ENCODE measurements around the gene POLR1D.

DNA sequence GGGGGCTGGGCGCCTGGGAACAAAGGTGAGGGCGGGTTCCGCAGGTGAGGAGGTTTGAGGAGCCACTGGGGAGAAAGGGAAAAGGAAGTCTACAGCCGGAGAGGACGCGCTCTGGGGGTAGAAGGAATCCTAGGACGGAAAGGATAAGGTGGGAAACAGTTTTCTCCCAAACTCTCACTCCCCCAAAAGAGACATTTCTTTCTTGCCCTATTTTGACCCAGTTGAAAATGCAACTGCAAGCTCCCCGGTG, 651 bp upstream of the POLR1D start:
- TF ChIP-seq CTCF (conservative IDR thresholded peaks at IDR 0.05; ENCODE audit: low read depth in 2 of 2) (no peak), POLR2AphosphoS5 (IDR thresholded peaks at IDR 0.05; ENCODE audit: low read depth) (no peak), EZH2 (IDR thresholded peaks at IDR 0.05; ENCODE audit: low read depth, unreplicated experiment) (no peak), ZNF114 (CRISPR knock-in tag; IDR thresholded peaks at IDR 0.05) (no peak), REST (IDR thresholded peaks at IDR 0.05; ENCODE audit: unreplicated experiment) (no peak), JUNB (IDR thresholded peaks at IDR 0.05; ENCODE audit: unreplicated experiment) (no peak), CREB1 (CRISPR knock-in tag; IDR thresholded peaks at IDR 0.05; ENCODE audit: low read depth) (no peak), EZH2phosphoT487 (IDR thresholded peaks at IDR 0.05; ENCODE audit: unreplicated experiment) (no peak), NANOG (IDR thresholded peaks at IDR 0.05; ENCODE audit: borderline replicate concordance) (no peak), STAT1 (IDR thresholded peaks at IDR 0.05; ENCODE audit: unreplicated experiment) (no peak), ZNF331 (CRISPR knock-in tag; IDR thresholded peaks at IDR 0.05; ENCODE audit: low read depth) (no peak)
- TF ChIP-seq, protein P1, sequence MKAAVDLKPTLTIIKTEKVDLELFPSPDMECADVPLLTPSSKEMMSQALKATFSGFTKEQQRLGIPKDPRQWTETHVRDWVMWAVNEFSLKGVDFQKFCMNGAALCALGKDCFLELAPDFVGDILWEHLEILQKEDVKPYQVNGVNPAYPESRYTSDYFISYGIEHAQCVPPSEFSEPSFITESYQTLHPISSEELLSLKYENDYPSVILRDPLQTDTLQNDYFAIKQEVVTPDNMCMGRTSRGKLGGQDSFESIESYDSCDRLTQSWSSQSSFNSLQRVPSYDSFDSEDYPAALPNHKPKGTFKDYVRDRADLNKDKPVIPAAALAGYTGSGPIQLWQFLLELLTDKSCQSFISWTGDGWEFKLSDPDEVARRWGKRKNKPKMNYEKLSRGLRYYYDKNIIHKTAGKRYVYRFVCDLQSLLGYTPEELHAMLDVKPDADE (IDR thresholded peaks at IDR 0.05): no peak; the same call in 1 of the 2 replicates

All from GM23338 (cell line).